ENCODE results near the gene RPL38.

RPL38 gene

GRCh38 chr17:74202938-74203337 is 540 bp upstream of the RPL38 start:
- POLR2A ChIA-PET = interaction anchor here (0.6 to 2.3 kb wide), 13 partner anchors 8 to 315 kb away, joined by 3 to 14 read pairs (median 4); partner anchors contain the start of genes BTBD17 and TTYH2
- peaks cover 34 to 43% of the 10 kb centered on the region in 2 experiments for H3K36me3 ChIP-seq (ENCODE audit: control insufficient read depth in 2 of 2, insufficient read depth in 1 of 2, low read length in 2 of 2)
- peaks cover 12% of the 10 kb centered on the region; the same call in 1 of the 2 replicates for H3K4me1 ChIP-seq (ENCODE audit: control insufficient read depth, insufficient read depth, low read length)
- H3K4me3 ChIP-seq (ENCODE audit: low read depth, low read length) = no peak overlapping the region
- H3K9me3 ChIP-seq (ENCODE audit: control insufficient read depth, insufficient read depth, low read depth, low read length) = no peaks in the 10 kb centered on the region
- CTCF ChIA-PET = interaction anchor here (0.6 to 6.7 kb wide), 14 partner anchors 11 to 985 kb away, joined by 3 to 74 read pairs (median 4); no protein-coding TSS in a partner anchor
- TF ChIP-seq ZNF513 (tag by site-specific recombination; IDR thresholded peaks at IDR 0.05) (no peak), KLF7 (tag by site-specific recombination; IDR thresholded peaks at IDR 0.05; ENCODE audit: borderline replicate concordance) (no peak), ZNF274 (IDR thresholded peaks at IDR 0.05; ENCODE audit: low read length) (no peak), ZNF274 (tag by site-specific recombination; IDR thresholded peaks at IDR 0.05; ENCODE audit: borderline replicate concordance) (no peak), ZNF266 (tag by site-specific recombination; IDR thresholded peaks at IDR 0.05; ENCODE audit: low read depth) (no peak), SP2 (tag by site-specific recombination; IDR thresholded peaks at IDR 0.05) (no peak), KLF8 (tag by site-specific recombination; IDR thresholded peaks at IDR 0.05) (no peak), ZNF521 (tag by site-specific recombination; IDR thresholded peaks at IDR 0.05) (no peak), SETDB1 (IDR thresholded peaks at IDR 0.05; ENCODE audit: insufficient read length, low read length) (no peak)
- no peak overlapping the region for H3K27ac ChIP-seq (ENCODE audit: extremely low read depth, low read depth, low read length)

- peak overlapping the region; percentile 96 for H3K4me3 ChIP-seq (ENCODE audit: low read depth, low read length)
- TF ChIP-seq MZF1 (tag by site-specific recombination; IDR thresholded peaks at IDR 0.05; ENCODE audit: borderline replicate concordance) = no peak
- TF ChIP-seq ZNF664 (tag by site-specific recombination; IDR thresholded peaks at IDR 0.05) = no peak
- no peak for TF ChIP-seq ZNF292 (tag by site-specific recombination; IDR thresholded peaks at IDR 0.05; ENCODE audit: borderline replicate concordance, low read depth)
- TF ChIP-seq ZNF274 (IDR thresholded peaks at IDR 0.05; ENCODE audit: low read length) = no peak
- no peak for TF ChIP-seq ZNF274 (tag by site-specific recombination; IDR thresholded peaks at IDR 0.05; ENCODE audit: borderline replicate concordance)
- TF ChIP-seq PBX3 (CRISPR knock-in tag; IDR thresholded peaks at IDR 0.05) = no peak
- no peak for TF ChIP-seq ZNF707 (tag by site-specific recombination; IDR thresholded peaks at IDR 0.05)
- no peaks in the 10 kb centered on the region for H3K9me3 ChIP-seq (ENCODE audit: control insufficient read depth, insufficient read depth, low read depth, low read length)
- peak overlapping the region; percentile 98 for H3K27ac ChIP-seq (ENCODE audit: extremely low read depth, low read depth, low read length)
- H3K4me1 ChIP-seq (ENCODE audit: control insufficient read depth, insufficient read depth, low read length) = peaks cover 12% of the 10 kb centered on the region; the same call in 1 of the 2 replicates
- CTCF ChIA-PET = interaction anchor here (0.8 to 2.7 kb wide), 7 partner anchors 9 to 305 kb away, joined by 3 to 6 read pairs (median 3); partner anchors contain the start of gene TTYH2
- POLR2A ChIA-PET = interaction anchor here (1.1 to 2.3 kb wide), 4 partner anchors 9 to 560 kb away, joined by 5 to 14 read pairs (median 6); partner anchors contain the start of genes SDK2 and TTYH2
- peaks cover 43 to 58% of the 10 kb centered on the region in 2 experiments for H3K36me3 ChIP-seq (ENCODE audit: control insufficient read depth in 2 of 2, insufficient read depth in 1 of 2, low read length in 2 of 2)
Measured at GRCh38 chr17:74204474-74204873, 996 bp downstream of the RPL38 start.

- no peaks in the 10 kb centered on the region for H3K9me3 ChIP-seq (ENCODE audit: control insufficient read depth, insufficient read depth, low read depth, low read length)
- peaks cover 51 to 66% of the 10 kb centered on the region in 2 experiments for H3K36me3 ChIP-seq (ENCODE audit: control insufficient read depth in 2 of 2, insufficient read depth in 1 of 2, low read length in 2 of 2)
- CTCF ChIA-PET = interaction anchor here (0.6 to 2.7 kb wide), 7 partner anchors 8 to 190 kb away, joined by 3 to 6 read pairs (median 3); partner anchors contain the start of gene TTYH2
- POLR2A ChIA-PET = interaction anchor here (0.6 to 2.3 kb wide), 4 partner anchors 8 to 91 kb away, joined by 6 to 14 read pairs (median 6); partner anchors contain the start of gene TTYH2
- peak overlapping the region; percentile 98; the same call in 1 of the 2 replicates for H3K27ac ChIP-seq (ENCODE audit: extremely low read depth, low read depth, low read length)
- peaks cover 12% of the 10 kb centered on the region; the same call in 1 of the 2 replicates for H3K4me1 ChIP-seq (ENCODE audit: control insufficient read depth, insufficient read depth, low read length)
- TF ChIP-seq ZNF138 (tag by site-specific recombination; IDR thresholded peaks at IDR 0.05; ENCODE audit: borderline replicate concordance) = no peak
- peak; percentile 39; the same call in 1 of the 2 replicates for TF ChIP-seq SCRT2 (tag by site-specific recombination; IDR thresholded peaks at IDR 0.05)
- peak overlapping the region; percentile 9 for H3K4me3 ChIP-seq (ENCODE audit: low read depth, low read length)
Measured at GRCh38 chr17:74205274-74205673, 1.8 kb downstream of the RPL38 start.

Data from HEK293 (cell line).